Right lobe of liver (tissue), 6 donors: Measurements from ENCODE around the gene AHDC1. TPM values are rescaled to one million over a fixed set of nuclear protein-coding genes. Genes with fewer than 3 reads are reported as not detected.
A peak's percentile ranks its signal among the peaks of the same experiment; 100 is the strongest.
"Not testable (repeated sequence)": the region's sequence is repeated elsewhere in the genome, so short reads cannot be mapped to it uniquely, and the experiment has no call there.

Source experiments
- ATAC-seq, 4 donors: fragments of 200-7000 bp; cut with Tn5 transposase; one replicate each; pipeline ENCODE4 v1.9.1; 2020; ENCODE audit warnings: mild to moderate bottlenecking in 4 of 4, moderate library complexity in 4 of 4
- DNase-seq, 3 donors: peaks; one replicate each; pipeline ENCODE4 v3.0.0-alpha.2; 2020
- H3K27ac ChIP-seq, 3 donors: fragments of 200-600 bp; one replicate each; pipeline ENCODE4 v1.8.0; 2022
- H3K27me3 ChIP-seq, 2 donors: fragments of 200-600 bp; one replicate each; pipeline ENCODE4 v1.8.0; 2022
- H3K36me3 ChIP-seq, 4 donors: fragments of 200-600 bp; sonication (generic) in 1 of 4; one replicate each; pipeline versions ENCODE4 v1.5.1 to v1.8.0; 2017 to 2022; ENCODE audit warnings: control low read depth in 1 of 4
- H3K4me1 ChIP-seq, 4 donors: fragments of 200-600 bp; sonication (generic) in 1 of 4; one replicate each; pipeline versions ENCODE4 v1.5.1 to v1.8.0; 2017 to 2022; ENCODE audit warnings: control low read depth in 1 of 4
- H3K4me3 ChIP-seq, 3 donors: fragments of 200-600 bp; one replicate each; pipeline ENCODE4 v1.8.0; 2022
- H3K9me3 ChIP-seq, 4 donors: fragments of 200-600 bp; sonication (generic) in 1 of 4; one replicate each; pipeline versions ENCODE4 v1.5.1 to v1.8.0; 2017 to 2022; ENCODE audit warnings: control low read depth in 1 of 4
- POLR2A ChIP-seq: fragments of 450-650 bp; IDR thresholded peaks from one replicate; pipeline ENCODE4 v1.6.1; 2017; ENCODE audit warnings: antibody characterized with exemption, mild to moderate bottlenecking
- WGBS: methylation state at CpG from one replicate; pipeline ENCODE4 v1.1.6; 2018; ENCODE audit warnings: low coverage, low lambda C conversion rate; ENCODE audit not compliant: insufficient coverage; ENCODE audit errors: missing lambda C conversion rate; 5-methylcytosine and 5-hydroxymethylcytosine counted together
- intact Hi-C, 2 donors: fragments of 100-400 bp; cut with DNase I; formaldehyde crosslinking; loops; one replicate each; pipeline versions ENCODE4 v1.11.2 to v1.14.1; 2022
- total RNA-seq, 6 experiments: library from RNA; depleted of rRNA in 2 of 6; stranded (reverse); fragments of >200 nt in 2 of 6; fragmentation: NEBNext Ultra II Directional in 3 of 6; extraction: Animal tissue kit (Norgen Biotek cat#: 25700) in 3 of 6; gene quantifications; one replicate each; pipeline versions ENCODE4 v1.1.0 to v1.2.4, GENCODE V29; 2016 to 2023
- TF ChIP-seq, protein P1 (sequence below), 4 donors: fragments of 200-600 bp in 3 of 4; fragments of 450-650 bp in 1 of 4; IDR thresholded peaks; one replicate each; pipeline versions ENCODE4 v1.5.1 to v1.8.0; 2016 to 2022; ENCODE audit warnings: antibody characterized with exemption in 4 of 4, mild to moderate bottlenecking in 2 of 4
- donor health status: DM: no; HTN: yes; CAD: no.
- donor health status: DM: no; HTN: no; CAD: no.
- donor health status: DM: no; HTN: no; CAD: no.
- donor health status: DM: no; HTN: yes; CAD: no.
- donor health status: DM: no; HTN: yes; CAD: no.

Gene AHDC1
- total RNA-seq, 6 experiments from 2014 or later, result 5.5 to 21.3 (median 10.9) TPM

DNA sequence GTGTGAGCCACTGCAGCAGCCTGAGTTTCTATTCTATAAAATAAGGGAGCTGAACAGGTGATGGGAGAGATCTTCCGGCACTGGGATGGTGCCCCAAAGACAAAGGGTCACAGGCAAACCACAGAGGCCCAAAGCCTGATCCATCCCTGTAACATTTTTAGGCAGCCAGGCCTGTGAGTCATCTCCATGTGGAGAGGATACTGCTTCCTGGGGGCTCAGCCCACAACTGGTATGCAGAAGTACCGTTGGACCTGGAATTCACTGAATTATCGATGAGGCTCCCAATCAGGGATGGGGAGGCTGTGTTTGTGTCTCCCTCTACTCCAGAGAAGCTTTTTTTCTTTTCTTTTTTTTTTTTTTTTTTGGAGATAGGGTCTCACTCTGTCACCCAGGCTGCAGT, 65.2 kb downstream of the AHDC1 start:
- Histone ChIP-seq H3K4me3 (no peak overlapping the region), H3K27ac (no peak overlapping the region), H3K27me3 (no peaks in the 10 kb centered on the region), H3K9me3 (no peaks in the 10 kb centered on the region), H3K4me1 (no peaks in the 10 kb centered on the region), H3K36me3 (no peaks in the 10 kb centered on the region)
- ATAC-seq (no peak), DNase-seq (no peak)
- WGBS, result 69% methylated on average over 3 of the region's 3 CpGs
- no peak for TF ChIP-seq POLR2A
- TF ChIP-seq, protein P1, sequence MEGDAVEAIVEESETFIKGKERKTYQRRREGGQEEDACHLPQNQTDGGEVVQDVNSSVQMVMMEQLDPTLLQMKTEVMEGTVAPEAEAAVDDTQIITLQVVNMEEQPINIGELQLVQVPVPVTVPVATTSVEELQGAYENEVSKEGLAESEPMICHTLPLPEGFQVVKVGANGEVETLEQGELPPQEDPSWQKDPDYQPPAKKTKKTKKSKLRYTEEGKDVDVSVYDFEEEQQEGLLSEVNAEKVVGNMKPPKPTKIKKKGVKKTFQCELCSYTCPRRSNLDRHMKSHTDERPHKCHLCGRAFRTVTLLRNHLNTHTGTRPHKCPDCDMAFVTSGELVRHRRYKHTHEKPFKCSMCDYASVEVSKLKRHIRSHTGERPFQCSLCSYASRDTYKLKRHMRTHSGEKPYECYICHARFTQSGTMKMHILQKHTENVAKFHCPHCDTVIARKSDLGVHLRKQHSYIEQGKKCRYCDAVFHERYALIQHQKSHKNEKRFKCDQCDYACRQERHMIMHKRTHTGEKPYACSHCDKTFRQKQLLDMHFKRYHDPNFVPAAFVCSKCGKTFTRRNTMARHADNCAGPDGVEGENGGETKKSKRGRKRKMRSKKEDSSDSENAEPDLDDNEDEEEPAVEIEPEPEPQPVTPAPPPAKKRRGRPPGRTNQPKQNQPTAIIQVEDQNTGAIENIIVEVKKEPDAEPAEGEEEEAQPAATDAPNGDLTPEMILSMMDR (IDR thresholded peaks at IDR 0.05), result no peak
- intact Hi-C loops, result no loop called here

DNA sequence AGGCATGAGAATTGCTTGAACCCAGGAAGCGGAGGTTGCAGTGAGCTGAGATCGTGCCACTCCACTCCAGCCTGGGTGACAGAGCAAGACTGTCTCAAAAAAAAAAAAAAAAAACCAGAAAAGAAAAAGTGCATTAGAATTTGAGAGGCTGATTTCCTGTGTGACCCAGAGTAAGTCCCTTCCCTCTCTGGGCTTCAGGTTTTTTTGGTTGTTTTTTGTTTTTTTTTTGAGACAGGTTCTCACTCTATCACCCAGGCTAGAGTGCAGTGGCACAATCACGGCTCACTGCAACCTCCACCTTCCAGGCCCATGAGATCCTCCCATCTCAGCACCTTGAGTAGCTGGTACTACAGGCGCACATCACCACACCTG, 65.7 kb downstream of the AHDC1 start:
- H3K27ac ChIP-seq, DNase-seq, ATAC-seq, H3K27me3 ChIP-seq, H3K4me1 ChIP-seq, H3K36me3 ChIP-seq, intact Hi-C loops, H3K4me3 ChIP-seq, H3K9me3 ChIP-seq: not testable (repeated sequence)
- 82% methylated on average over 4 of the region's 4 CpGs for WGBS

DNA sequence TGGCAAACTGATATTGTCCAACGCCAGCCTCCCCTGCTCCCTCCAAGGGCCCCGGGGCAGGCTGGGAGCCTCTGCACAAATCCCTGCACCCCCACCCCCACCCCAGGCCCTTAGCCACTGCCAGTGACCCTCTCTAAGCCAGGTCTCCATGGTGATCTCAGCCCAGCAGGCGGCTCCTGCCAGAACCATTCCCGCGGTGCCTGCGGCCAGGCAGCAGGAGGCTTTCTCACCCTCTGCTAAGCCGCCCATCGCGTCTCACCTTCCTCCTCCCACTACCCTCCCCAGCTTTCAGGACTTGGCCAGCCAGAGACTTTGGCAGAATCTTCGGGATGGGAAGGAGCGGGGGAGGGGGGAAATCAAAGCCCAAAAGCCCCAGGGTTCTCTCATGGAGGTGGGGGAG, 67.2 kb downstream of the AHDC1 start:
- H3K27ac ChIP-seq, result no peak overlapping the region
- no peaks in the 10 kb centered on the region for H3K4me1 ChIP-seq

DNA sequence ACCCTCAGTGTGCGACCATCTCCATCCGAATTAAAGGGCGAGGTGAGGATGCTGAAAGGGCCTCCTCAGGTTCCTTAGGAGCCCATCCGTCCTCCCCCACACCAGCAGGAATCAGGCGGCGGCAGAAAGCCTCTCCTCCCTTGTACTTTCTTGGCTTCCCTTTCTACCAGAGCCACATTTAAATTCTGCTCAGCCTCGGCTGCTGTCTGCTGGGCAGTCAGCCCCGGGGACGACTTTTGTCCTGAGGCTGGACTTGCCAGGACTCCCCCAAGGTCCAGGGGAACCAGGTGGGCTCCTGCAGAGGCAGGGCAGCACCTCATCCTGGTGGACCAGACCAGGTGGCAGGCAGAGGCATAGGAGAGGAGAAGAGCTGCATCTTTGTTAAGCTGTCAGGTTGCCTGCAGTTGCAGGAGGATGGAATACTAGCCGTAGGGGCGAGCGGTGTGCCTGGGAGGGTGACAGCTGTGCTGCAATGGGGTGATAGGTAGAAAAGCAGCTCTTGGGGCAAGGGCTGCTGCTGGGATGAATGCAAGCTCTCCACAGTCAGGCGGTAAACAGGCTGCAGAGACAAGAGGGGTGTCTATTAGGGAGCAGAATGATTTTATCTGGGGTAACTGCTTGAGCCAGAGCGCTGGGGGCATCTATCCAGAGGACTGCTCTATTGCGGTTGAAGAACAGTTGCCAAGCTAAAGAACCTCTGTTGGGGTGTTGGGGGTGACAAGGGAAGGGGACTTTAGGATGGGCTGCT, 67.8 kb downstream of the AHDC1 start:
- H3K27ac ChIP-seq, result no peak overlapping the region
- H3K27me3 ChIP-seq, result no peaks in the 10 kb centered on the region
- H3K9me3 ChIP-seq, result no peaks in the 10 kb centered on the region
- H3K4me3 ChIP-seq, result no peak overlapping the region
- H3K4me1 ChIP-seq, result no peaks in the 10 kb centered on the region
- intact Hi-C loops, result no loop called here
- ATAC-seq, result no peak
- DNase-seq, result no peak
- no peaks in the 10 kb centered on the region for H3K36me3 ChIP-seq
- TF ChIP-seq, protein P1 (IDR thresholded peaks at IDR 0.05), result no peak
- TF ChIP-seq POLR2A, result no peak
- WGBS, result 77% methylated on average over 7 of the region's 15 CpGs

More for the DNA sequence above, 67.2 kb downstream of the AHDC1 start:
- no peaks in the 10 kb centered on the region for H3K27me3 ChIP-seq
- no peaks in the 10 kb centered on the region for H3K36me3 ChIP-seq
- ATAC-seq, result peak in 2 of 4 donors; percentile 28 to 32
- intact Hi-C loops, result no loop called here
- no peak overlapping the region for H3K4me3 ChIP-seq
- no peaks in the 10 kb centered on the region for H3K9me3 ChIP-seq
- TF ChIP-seq, protein P1 (IDR thresholded peaks at IDR 0.05), result no peak
- no peak for TF ChIP-seq POLR2A
- 45% methylated on average over 8 of the region's 11 CpGs for WGBS
- DNase-seq, result no peak

DNA sequence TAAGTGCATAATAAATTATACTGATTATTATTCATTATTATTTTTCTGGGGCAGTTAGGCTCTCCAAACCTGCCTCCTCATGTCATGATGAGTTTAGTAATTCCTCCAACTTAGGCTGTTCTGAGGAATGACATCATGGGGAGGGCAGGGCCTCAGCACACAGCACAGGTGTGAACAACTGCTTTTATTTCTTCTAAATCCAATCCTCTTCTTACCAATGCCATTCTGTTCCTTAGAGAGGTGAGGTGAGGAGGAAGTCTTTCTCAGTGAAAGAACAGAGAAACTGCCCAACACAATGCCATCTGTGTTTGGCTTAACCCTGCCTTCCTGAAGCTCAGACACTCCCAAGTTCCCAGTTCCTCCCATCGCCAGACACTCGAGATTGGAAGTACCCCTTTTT, 68.6 kb downstream of the AHDC1 start:
- no peak overlapping the region for H3K27ac ChIP-seq
- DNase-seq (no peak), ATAC-seq (no peak)
- H3K27me3 ChIP-seq, result no peaks in the 10 kb centered on the region
- WGBS, result 51% methylated on average over 2 of the region's 2 CpGs
- H3K4me1 ChIP-seq, result no peaks in the 10 kb centered on the region
- intact Hi-C loops, result no loop called here
- H3K9me3 ChIP-seq, result no peaks in the 10 kb centered on the region
- TF ChIP-seq POLR2A, result no peak
- TF ChIP-seq, protein P1 (IDR thresholded peaks at IDR 0.05), result no peak
- no peaks in the 10 kb centered on the region for H3K36me3 ChIP-seq
- H3K4me3 ChIP-seq, result no peak overlapping the region
